ENCODE measurements around the gene ARHGEF33.

DNA sequence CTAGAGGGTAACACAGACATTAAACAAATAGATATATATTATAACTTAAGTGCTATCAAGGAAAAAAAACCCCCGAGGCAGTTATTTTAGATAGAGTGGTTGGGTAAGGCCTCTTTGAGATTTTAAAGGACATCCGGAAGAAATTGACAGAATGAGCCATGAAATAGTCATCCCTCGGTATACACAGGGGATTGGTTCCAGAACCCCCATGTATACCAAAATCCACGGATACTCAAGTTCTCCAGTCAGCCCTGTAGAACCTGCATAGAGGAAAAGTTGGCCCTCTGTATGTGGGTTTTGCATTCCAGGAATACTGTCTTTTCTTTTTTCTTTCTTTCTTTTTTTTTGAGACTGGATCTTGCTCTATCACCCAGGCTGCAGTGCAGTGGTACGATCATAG is 15.9 kb upstream of the ARHGEF33 start:
- no peak for TF ChIP-seq EZH2 (IDR thresholded peaks at IDR 0.05; ENCODE audit: borderline replicate concordance, low read length)
- TF ChIP-seq, protein P1, sequence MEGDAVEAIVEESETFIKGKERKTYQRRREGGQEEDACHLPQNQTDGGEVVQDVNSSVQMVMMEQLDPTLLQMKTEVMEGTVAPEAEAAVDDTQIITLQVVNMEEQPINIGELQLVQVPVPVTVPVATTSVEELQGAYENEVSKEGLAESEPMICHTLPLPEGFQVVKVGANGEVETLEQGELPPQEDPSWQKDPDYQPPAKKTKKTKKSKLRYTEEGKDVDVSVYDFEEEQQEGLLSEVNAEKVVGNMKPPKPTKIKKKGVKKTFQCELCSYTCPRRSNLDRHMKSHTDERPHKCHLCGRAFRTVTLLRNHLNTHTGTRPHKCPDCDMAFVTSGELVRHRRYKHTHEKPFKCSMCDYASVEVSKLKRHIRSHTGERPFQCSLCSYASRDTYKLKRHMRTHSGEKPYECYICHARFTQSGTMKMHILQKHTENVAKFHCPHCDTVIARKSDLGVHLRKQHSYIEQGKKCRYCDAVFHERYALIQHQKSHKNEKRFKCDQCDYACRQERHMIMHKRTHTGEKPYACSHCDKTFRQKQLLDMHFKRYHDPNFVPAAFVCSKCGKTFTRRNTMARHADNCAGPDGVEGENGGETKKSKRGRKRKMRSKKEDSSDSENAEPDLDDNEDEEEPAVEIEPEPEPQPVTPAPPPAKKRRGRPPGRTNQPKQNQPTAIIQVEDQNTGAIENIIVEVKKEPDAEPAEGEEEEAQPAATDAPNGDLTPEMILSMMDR (conservative IDR thresholded peaks at IDR 0.05 in 1 of 2, IDR thresholded peaks at IDR 0.05 in 1 of 2; ENCODE audit: extremely low read depth in 1 of 2, insufficient read depth in 1 of 2, low read depth in 1 of 2, low read length in 2 of 2): no peak

All from mammary epithelial cell (primary cell).